B cell (primary cell): ENCODE measurements around the gene SNCB.

ENCODE experiments used
- EZH2 ChIP-seq: IDR thresholded peaks from 2 replicates; pipeline ENCODE4 v1.6.1; 2012; ENCODE audit warnings: borderline replicate concordance, low read depth, mild to moderate bottlenecking, moderate library complexity, low read length; ENCODE audit not compliant: insufficient read depth, poor library complexity, severe bottlenecking
- TF ChIP-seq, protein P1 (sequence below): fragments of 200-600 bp; IDR thresholded peaks from one replicate; pipeline ENCODE4 v1.8.0; 2022; ENCODE audit warnings: antibody characterized with exemption, mild to moderate bottlenecking

DNA sequence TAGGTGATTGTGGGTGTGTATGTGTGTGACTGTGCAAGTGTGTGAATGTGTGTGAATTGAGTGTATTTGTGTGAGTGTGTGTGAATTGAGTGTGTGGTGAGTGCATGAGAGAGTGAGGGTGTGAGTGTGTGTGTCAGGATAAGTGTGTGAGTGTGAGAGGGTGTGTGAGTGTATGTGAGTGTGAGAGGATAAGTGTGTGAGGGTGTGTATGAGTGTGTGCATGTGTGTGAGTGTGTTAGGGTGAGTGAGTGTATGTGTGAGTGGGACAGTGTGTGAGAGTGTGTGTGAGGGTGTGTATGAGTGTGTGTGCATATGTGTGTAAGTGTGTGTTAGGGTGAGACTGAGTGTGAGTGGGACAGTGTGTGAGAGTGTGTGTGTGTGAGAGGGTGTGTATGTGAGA is 42.0 kb downstream of the SNCB start:
- TF ChIP-seq, protein P1, sequence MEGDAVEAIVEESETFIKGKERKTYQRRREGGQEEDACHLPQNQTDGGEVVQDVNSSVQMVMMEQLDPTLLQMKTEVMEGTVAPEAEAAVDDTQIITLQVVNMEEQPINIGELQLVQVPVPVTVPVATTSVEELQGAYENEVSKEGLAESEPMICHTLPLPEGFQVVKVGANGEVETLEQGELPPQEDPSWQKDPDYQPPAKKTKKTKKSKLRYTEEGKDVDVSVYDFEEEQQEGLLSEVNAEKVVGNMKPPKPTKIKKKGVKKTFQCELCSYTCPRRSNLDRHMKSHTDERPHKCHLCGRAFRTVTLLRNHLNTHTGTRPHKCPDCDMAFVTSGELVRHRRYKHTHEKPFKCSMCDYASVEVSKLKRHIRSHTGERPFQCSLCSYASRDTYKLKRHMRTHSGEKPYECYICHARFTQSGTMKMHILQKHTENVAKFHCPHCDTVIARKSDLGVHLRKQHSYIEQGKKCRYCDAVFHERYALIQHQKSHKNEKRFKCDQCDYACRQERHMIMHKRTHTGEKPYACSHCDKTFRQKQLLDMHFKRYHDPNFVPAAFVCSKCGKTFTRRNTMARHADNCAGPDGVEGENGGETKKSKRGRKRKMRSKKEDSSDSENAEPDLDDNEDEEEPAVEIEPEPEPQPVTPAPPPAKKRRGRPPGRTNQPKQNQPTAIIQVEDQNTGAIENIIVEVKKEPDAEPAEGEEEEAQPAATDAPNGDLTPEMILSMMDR: no peak
- TF ChIP-seq EZH2: no peak
